Measurements from ENCODE around the gene TTI1. TPM values are rescaled to one million over a fixed set of nuclear protein-coding genes. Genes with fewer than 3 reads are reported as not detected.
A peak's percentile ranks its signal among the peaks of the same experiment; 100 is the strongest.

Gene TTI1
- total and polyA plus RNA-seq, 2 of the 13 experiments (the other 11 are each of a cell fraction or from before 2014, with no cell fraction given), result 22.9 to 39.8 TPM

GRCh38 chr20:38049800-38050199 lies 16.5 kb upstream of the TTI1 start (continued):
- no peak for TF ChIP-seq HNRNPK (IDR thresholded peaks at IDR 0.05; ENCODE audit: low read depth, low read length, poor library complexity, severe bottlenecking)
- TF ChIP-seq ZNF687 (CRISPR knock-in tag; IDR thresholded peaks at IDR 0.05), result no peak
- TF ChIP-seq ZNF605 (CRISPR knock-in tag; IDR thresholded peaks at IDR 0.05), result no peak
- 0 out of 2 replicates have a peak, but pooled peaks have one; percentile 15 for TF ChIP-seq HHEX (CRISPR knock-in tag; IDR thresholded peaks at IDR 0.05)
- no peak for TF ChIP-seq SRSF4 (IDR thresholded peaks at IDR 0.05; ENCODE audit: low read depth, low read length, poor library complexity, severe bottlenecking)
- TF ChIP-seq ZFAT (CRISPR knock-in tag; conservative IDR thresholded peaks at IDR 0.05), result no peak
- no peak for TF ChIP-seq SNAPC5 (CRISPR knock-in tag; IDR thresholded peaks at IDR 0.05; ENCODE audit: borderline replicate concordance)
- TF ChIP-seq SP2 (CRISPR knock-in tag; IDR thresholded peaks at IDR 0.05), result no peak
- no peak for TF ChIP-seq USF2 (IDR thresholded peaks at IDR 0.05; ENCODE audit: low read depth, low read length)
- TF ChIP-seq USF2 (CRISPR knock-in tag; IDR thresholded peaks at IDR 0.05; ENCODE audit: borderline replicate concordance), result no peak
- no peak for TF ChIP-seq SIX1 (CRISPR knock-in tag; IDR thresholded peaks at IDR 0.05; ENCODE audit: borderline replicate concordance)
- TF ChIP-seq, protein P1, sequence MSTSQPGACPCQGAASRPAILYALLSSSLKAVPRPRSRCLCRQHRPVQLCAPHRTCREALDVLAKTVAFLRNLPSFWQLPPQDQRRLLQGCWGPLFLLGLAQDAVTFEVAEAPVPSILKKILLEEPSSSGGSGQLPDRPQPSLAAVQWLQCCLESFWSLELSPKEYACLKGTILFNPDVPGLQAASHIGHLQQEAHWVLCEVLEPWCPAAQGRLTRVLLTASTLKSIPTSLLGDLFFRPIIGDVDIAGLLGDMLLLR (CRISPR knock-in tag; IDR thresholded peaks at IDR 0.05), result no peak
- no peak for TF ChIP-seq ZNF761 (CRISPR knock-in tag; conservative IDR thresholded peaks at IDR 0.05)
- no peak for TF ChIP-seq HMGXB3 (CRISPR knock-in tag; IDR thresholded peaks at IDR 0.05; ENCODE audit: borderline replicate concordance)
- peak; percentile 53; the same call in 1 of the 2 replicates for TF ChIP-seq FOSL2 (CRISPR knock-in tag; IDR thresholded peaks at IDR 0.05)
- TF ChIP-seq DNMT3B (CRISPR knock-in tag; conservative IDR thresholded peaks at IDR 0.05), result 0 out of 2 replicates have a peak, but pooled peaks have one; percentile 26
- 0 out of 2 replicates have a peak, but pooled peaks have one; percentile 47 for TF ChIP-seq ATF3 (CRISPR knock-in tag; IDR thresholded peaks at IDR 0.05)
- TF ChIP-seq ZKSCAN5 (CRISPR knock-in tag; IDR thresholded peaks at IDR 0.05), result no peak
- 0 out of 2 replicates have a peak, but pooled peaks have one; percentile 42 for TF ChIP-seq JUN (CRISPR knock-in tag; IDR thresholded peaks at IDR 0.05)

Data from HepG2 (cell line).